ENCODE measurements around the gene C6orf89.
"Not testable (repeated sequence)": the region's sequence is repeated elsewhere in the genome, so short reads cannot be mapped to it uniquely, and the experiment has no call there.

- not testable (repeated sequence) for TF ChIP-seq CTCF (IDR thresholded peaks at IDR 0.05; ENCODE audit: low read depth, low read length); EZH2phosphoT487 (IDR thresholded peaks at IDR 0.05; ENCODE audit: low read depth)
These were observed 55.8 kb downstream of the C6orf89 start for GRCh38 chr6:36941561-36941960.

Measured in OCI-LY3 (cell line).